ENCODE data around the gene FILIP1L. TPM values are rescaled to one million over a fixed set of nuclear protein-coding genes. Genes with fewer than 3 reads are reported as not detected.

The FILIP1L gene
- total RNA-seq, 1 experiment from 2014 or later, result 0.07 TPM

- Histone ChIP-seq H4K8ac (replicated peaks; ENCODE audit: insufficient read length, low read depth, low read length) (no peak overlapping the region), H3K27me3 (ENCODE audit: insufficient read depth, low read length) (no peaks in the 10 kb centered on the region), H3K4ac (ENCODE audit: low read depth, low read length) (no peak overlapping the region), H3K27ac (ENCODE audit: insufficient read length, low read depth, low read length) (no peak overlapping the region), H2BK15ac (ENCODE audit: low read depth, low read length) (no peak overlapping the region), H3K56ac (ENCODE audit: insufficient read length, low read depth, low read length) (no peak overlapping the region), H3K23ac (ENCODE audit: insufficient read length, low read depth, low read length) (no peak overlapping the region), H2BK12ac (ENCODE audit: insufficient read length, low read depth, low read length) (no peak overlapping the region), H2AFZ (ENCODE audit: low read length) (no peak overlapping the region), H3K14ac (ENCODE audit: insufficient read depth, low read length) (no peak overlapping the region), H3K79me1 (ENCODE audit: insufficient read depth, low read depth, low read length, poor library complexity, severe bottlenecking) (peaks cover 3% of the 10 kb centered on the region), H4K91ac (ENCODE audit: insufficient read length, low read depth, low read length) (no peak overlapping the region), H2AK5ac (ENCODE audit: insufficient read length, low read length) (no peak overlapping the region), H3K9ac (ENCODE audit: extremely low read depth, insufficient read length, low read length) (no peak overlapping the region), H3K79me2 (ENCODE audit: insufficient read depth, low read length) (peaks cover 3% of the 10 kb centered on the region; the same call in 1 of the 2 replicates), H4K5ac (ENCODE audit: insufficient read length, low read depth, low read length) (no peak overlapping the region), H3K4me2 (ENCODE audit: insufficient read depth, insufficient read length, low read length) (no peak overlapping the region), H4K20me1 (ENCODE audit: control insufficient read depth, insufficient read depth, insufficient read length) (no peaks in the 10 kb centered on the region), H2BK5ac (ENCODE audit: insufficient read length, low read length) (no peak overlapping the region), H2BK120ac (ENCODE audit: low read depth, low read length, poor library complexity, severe bottlenecking) (no peak overlapping the region), H3K18ac (ENCODE audit: insufficient read length, low read depth, low read length) (no peak overlapping the region), H2BK20ac (ENCODE audit: low read depth, low read length, poor library complexity, severe bottlenecking) (no peak overlapping the region), H3T11ph (ENCODE audit: low read length) (no peak overlapping the region), H3K9me3 (ENCODE audit: control insufficient read depth, low read depth, low read length) (no peaks in the 10 kb centered on the region), H3K23me2 (ENCODE audit: insufficient read length, low read depth, low read length, poor library complexity, severe bottlenecking) (no peaks in the 10 kb centered on the region), H3K4me1 (ENCODE audit: insufficient read depth, low read length) (no peaks in the 10 kb centered on the region)
- Mint-ChIP-seq H3K4me3 (peak overlapping the region; percentile 89 to 97), H3K9me3 (no peaks in the 10 kb centered on the region; a peak in 1 of 5 replicates), H3K27me3 (ENCODE audit: low read depth) (peaks cover 3% of the 10 kb centered on the region; the same call in 1 of the 2 replicates), H3K27ac (no peak overlapping the region), H3K36me3 (ENCODE audit: insufficient read depth in 1 of 3, low read depth in 3 of 3) (peaks cover 0 to 5% (median 2%) of the 10 kb centered on the region in 3 experiments; a peak in 2 of 7 replicates), H3K4me1 (peaks cover 13 to 23% of the 10 kb centered on the region in 2 experiments)
- no peak for DNase-seq
- WGBS (ENCODE audit: extremely low coverage, insufficient read length, low lambda C conversion rate), result no CpG with 5 or more reads among the region's 2 CpGs
- TF ChIP-seq, protein P1, sequence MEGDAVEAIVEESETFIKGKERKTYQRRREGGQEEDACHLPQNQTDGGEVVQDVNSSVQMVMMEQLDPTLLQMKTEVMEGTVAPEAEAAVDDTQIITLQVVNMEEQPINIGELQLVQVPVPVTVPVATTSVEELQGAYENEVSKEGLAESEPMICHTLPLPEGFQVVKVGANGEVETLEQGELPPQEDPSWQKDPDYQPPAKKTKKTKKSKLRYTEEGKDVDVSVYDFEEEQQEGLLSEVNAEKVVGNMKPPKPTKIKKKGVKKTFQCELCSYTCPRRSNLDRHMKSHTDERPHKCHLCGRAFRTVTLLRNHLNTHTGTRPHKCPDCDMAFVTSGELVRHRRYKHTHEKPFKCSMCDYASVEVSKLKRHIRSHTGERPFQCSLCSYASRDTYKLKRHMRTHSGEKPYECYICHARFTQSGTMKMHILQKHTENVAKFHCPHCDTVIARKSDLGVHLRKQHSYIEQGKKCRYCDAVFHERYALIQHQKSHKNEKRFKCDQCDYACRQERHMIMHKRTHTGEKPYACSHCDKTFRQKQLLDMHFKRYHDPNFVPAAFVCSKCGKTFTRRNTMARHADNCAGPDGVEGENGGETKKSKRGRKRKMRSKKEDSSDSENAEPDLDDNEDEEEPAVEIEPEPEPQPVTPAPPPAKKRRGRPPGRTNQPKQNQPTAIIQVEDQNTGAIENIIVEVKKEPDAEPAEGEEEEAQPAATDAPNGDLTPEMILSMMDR (conservative IDR thresholded peaks at IDR 0.05), result no peak
These were observed 295.5 kb downstream of the FILIP1L start for GRCh38 chr3:99818818-99819217.
